Keratinocyte (primary cell): ENCODE data around the gene FANCG. TPM values are rescaled to one million over a fixed set of nuclear protein-coding genes. Genes with fewer than 3 reads are reported as not detected.

Source experiments
- DNase-seq: peaks from one replicate; pipeline ENCODE4 v3.0.0-alpha.2; 2011; ENCODE audit warnings: low read depth, missing footprints, low spot score
- FAIRE-seq: peaks from 2 replicates; lab custom pipeline; 2011; peaks lifted over from hg19 to GRCh38; lab: Jason Lieb, UNC
- H2AFZ ChIP-seq: 2 replicates; pipeline ENCODE4 v1.6.0; 2012; ENCODE audit warnings: low read length, control low read depth, inconsistent platforms; ENCODE audit not compliant: control insufficient read depth
- H3K27ac ChIP-seq: 2 replicates; pipeline ENCODE4 v1.5.1; 2011; ENCODE audit warnings: low read length; ENCODE audit not compliant: control insufficient read depth, insufficient read depth
- H3K27me3 ChIP-seq: 3 replicates; pipeline ENCODE4 v1.6.0; 2011; ENCODE audit warnings: low read length; ENCODE audit not compliant: control insufficient read depth, insufficient read depth; ENCODE audit errors: extremely low read depth
- H3K36me3 ChIP-seq, 2 experiments: 2 replicates in 1 of 2; 3 replicates in 1 of 2; pipeline ENCODE4 v1.5.1; 2011; ENCODE audit warnings: low read length in 2 of 2, mild to moderate bottlenecking in 1 of 2; ENCODE audit not compliant: control insufficient read depth in 2 of 2, insufficient read depth in 2 of 2; ENCODE audit errors: extremely low read depth in 1 of 2
- H3K4me1 ChIP-seq: 3 replicates; pipeline ENCODE4 v1.5.1; 2011; ENCODE audit warnings: low read length; ENCODE audit not compliant: control insufficient read depth, insufficient read depth; ENCODE audit errors: extremely low read depth
- H3K4me2 ChIP-seq: 3 replicates; pipeline ENCODE4 v1.6.0; 2011; ENCODE audit warnings: low read depth, low read length; ENCODE audit not compliant: control insufficient read depth, insufficient read depth; ENCODE audit errors: extremely low read depth
- H3K4me3 ChIP-seq, 3 experiments: fragments of 200-600 bp in 1 of 3; sonication (generic) in 1 of 3; 2 replicates in 2 of 3; 3 replicates in 1 of 3; pipeline ENCODE4 v1.5.1; 2011 to 2016; ENCODE audit warnings: low read length in 3 of 3, mild to moderate bottlenecking in 3 of 3, control low read depth in 2 of 3, inconsistent platforms in 1 of 3, low read depth in 1 of 3, mixed read lengths in 1 of 3, mixed run types in 1 of 3, moderate library complexity in 1 of 3; ENCODE audit not compliant: control insufficient read depth in 2 of 3, insufficient read depth in 2 of 3; ENCODE audit errors: extremely low read depth in 1 of 3
- H3K79me2 ChIP-seq: 2 replicates; pipeline ENCODE4 v1.6.0; 2012; ENCODE audit warnings: low read length; ENCODE audit not compliant: control insufficient read depth, insufficient read depth
- H3K9ac ChIP-seq: 3 replicates; pipeline ENCODE4 v1.6.0; 2011; ENCODE audit warnings: low read length; ENCODE audit not compliant: control insufficient read depth, insufficient read depth; ENCODE audit errors: extremely low read depth
- H3K9me1 ChIP-seq: 3 replicates; pipeline ENCODE4 v1.6.0; 2011; ENCODE audit warnings: low read length; ENCODE audit not compliant: control insufficient read depth, insufficient read depth; ENCODE audit errors: extremely low read depth
- H3K9me3 ChIP-seq: 2 replicates; pipeline ENCODE4 v1.5.1; 2012; ENCODE audit warnings: low read depth, low read length; ENCODE audit not compliant: control insufficient read depth
- H4K20me1 ChIP-seq: 3 replicates; pipeline ENCODE4 v1.6.0; 2011; ENCODE audit warnings: low read length; ENCODE audit not compliant: control insufficient read depth, insufficient read depth; ENCODE audit errors: extremely low read depth
- CTCF ChIP-seq, 3 experiments: IDR thresholded peaks in 1 of 3; conservative IDR thresholded peaks in 1 of 3; optimal IDR thresholded peaks in 1 of 3; 2 replicates in 2 of 3; 3 replicates in 1 of 3; pipeline versions ENCODE3 to v1.5.1; 2011; ENCODE audit warnings: low read length in 3 of 3, mild to moderate bottlenecking in 3 of 3, moderate library complexity in 2 of 3, control low read depth in 1 of 3, inconsistent platforms in 1 of 3; ENCODE audit not compliant: insufficient read depth in 2 of 3; ENCODE audit errors: extremely low read depth in 1 of 3
- EZH2 ChIP-seq: IDR thresholded peaks from one replicate; pipeline ENCODE4 v1.6.1; 2012; ENCODE audit warnings: inconsistent platforms, mild to moderate bottlenecking, low read length, moderate library complexity
- dilution Hi-C: fragments of 300-500 bp; cut with MboI; formaldehyde crosslinking; loops from one replicate; pipeline ENCODE4 v1.7.0; 2020; ENCODE audit warnings: low sequenced_read_pairs; ENCODE audit not compliant: extremely low pct_ligation_motif_present
- polyA plus RNA-seq, 5 experiments: library from polyadenylated mRNA; depleted of rRNA in 3 of 5; stranded (reverse) in 3 of 5; stranded (forward) in 1 of 5; unstranded in 1 of 5; fragments of >200 nt; gene quantifications; 1 replicate in 1 of 5; 2 replicates in 3 of 5; 3 replicates in 1 of 5; pipeline versions ENCODE4 v1.2.1 to v1.2.3, GENCODE V29; 2011 to 2012; ENCODE audit warnings: missing spikeins in 2 of 5, low read depth in 1 of 5, low replicate concordance in 1 of 5

Gene FANCG
- polyA plus RNA-seq, 1 donor (not counting 4 experiments of a cell fraction or from before 2014, with no cell fraction given), result 14.6 TPM

GRCh38 chr9:35079041-35079425, 709 bp downstream of the FANCG start:
- peaks cover 12% of the 10 kb centered on the region for H3K4me1 ChIP-seq
- peaks cover 0 to 4% of the 10 kb centered on the region in 2 experiments for H3K36me3 ChIP-seq
- peaks cover 16% of the 10 kb centered on the region for H3K79me2 ChIP-seq
- H2AFZ ChIP-seq, result peak overlapping the region; percentile 87
- DNase-seq, result no peak
- H3K9ac ChIP-seq, result peak overlapping the region; percentile 82
- no peaks in the 10 kb centered on the region for H3K27me3 ChIP-seq
- TF ChIP-seq CTCF (optimal IDR thresholded peaks at IDR 0.05 in 1 of 3, IDR thresholded peaks at IDR 0.05 in 1 of 3, conservative IDR thresholded peaks at IDR 0.05 in 1 of 3; ENCODE audit: extremely low read depth in 1 of 3, insufficient read depth in 2 of 3, low read length in 3 of 3) (no peak), EZH2 (no peak)
- H3K4me2 ChIP-seq, result peak overlapping the region; percentile 93
- FAIRE-seq, result no peak
- H3K27ac ChIP-seq, result peak overlapping the region; percentile 76
- H3K9me3 ChIP-seq, result no peaks in the 10 kb centered on the region
- H3K4me3 ChIP-seq, result peak overlapping the region; percentile 51 to 93 (median 84)
- dilution Hi-C loops, result no loop called here
- no peaks in the 10 kb centered on the region for H3K9me1 ChIP-seq
- H4K20me1 ChIP-seq, result no peaks in the 10 kb centered on the region

GRCh38 chr9:35078066-35078465, 1.7 kb downstream of the FANCG start:
- peak overlapping the region; percentile 93 for H3K4me2 ChIP-seq
- H3K27ac ChIP-seq, result no peak overlapping the region
- TF ChIP-seq CTCF (optimal IDR thresholded peaks at IDR 0.05 in 1 of 3, IDR thresholded peaks at IDR 0.05 in 1 of 3, conservative IDR thresholded peaks at IDR 0.05 in 1 of 3; ENCODE audit: extremely low read depth in 1 of 3, insufficient read depth in 2 of 3, low read length in 3 of 3), result no peak
- no peak for TF ChIP-seq EZH2
- H3K4me1 ChIP-seq, result peaks cover 14% of the 10 kb centered on the region
- peaks cover 16% of the 10 kb centered on the region for H3K79me2 ChIP-seq
- H4K20me1 ChIP-seq, result no peaks in the 10 kb centered on the region
- H3K9me3 ChIP-seq, result no peaks in the 10 kb centered on the region
- FAIRE-seq (no peak), DNase-seq (no peak)
- no peak overlapping the region for H3K9ac ChIP-seq
- no peaks in the 10 kb centered on the region for H3K9me1 ChIP-seq
- peak overlapping the region in 1 of 3 experiments; percentile 93 for H3K4me3 ChIP-seq
- no peaks in the 10 kb centered on the region for H3K27me3 ChIP-seq
- dilution Hi-C loops, result no loop called here
- no peak overlapping the region for H2AFZ ChIP-seq
- H3K36me3 ChIP-seq, result peaks cover 3 to 4% of the 10 kb centered on the region in 2 experiments
